NCI-H1417 (cell line): ENCODE data around the gene SPOCK1.

ENCODE experiments used
- DNase-seq, 3 experiments: peaks; one replicate each; lab custom pipeline; 2025; lab: John Stamatoyannopoulos, UW

SPOCK1 gene

DNA sequence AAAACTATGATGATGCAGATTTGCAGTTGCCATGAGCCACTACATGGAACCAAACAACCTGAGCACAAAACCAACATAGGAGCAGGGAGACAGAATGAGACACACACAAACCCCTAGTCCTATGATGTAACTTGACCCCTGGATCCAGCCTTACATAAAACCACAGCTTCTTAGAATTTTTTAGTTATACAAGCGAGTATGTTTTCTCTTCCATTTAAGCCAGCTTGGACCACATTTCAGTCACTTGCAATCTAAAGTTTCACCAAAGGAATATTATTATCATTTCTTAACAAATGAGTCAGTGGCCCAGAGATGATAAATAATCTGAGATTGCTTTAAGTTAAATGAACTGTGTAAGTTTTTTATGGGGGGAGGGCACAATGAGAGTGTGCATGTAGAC lies 6.8 kb downstream of the SPOCK1 start:
- DNase-seq = no peak

DNA sequence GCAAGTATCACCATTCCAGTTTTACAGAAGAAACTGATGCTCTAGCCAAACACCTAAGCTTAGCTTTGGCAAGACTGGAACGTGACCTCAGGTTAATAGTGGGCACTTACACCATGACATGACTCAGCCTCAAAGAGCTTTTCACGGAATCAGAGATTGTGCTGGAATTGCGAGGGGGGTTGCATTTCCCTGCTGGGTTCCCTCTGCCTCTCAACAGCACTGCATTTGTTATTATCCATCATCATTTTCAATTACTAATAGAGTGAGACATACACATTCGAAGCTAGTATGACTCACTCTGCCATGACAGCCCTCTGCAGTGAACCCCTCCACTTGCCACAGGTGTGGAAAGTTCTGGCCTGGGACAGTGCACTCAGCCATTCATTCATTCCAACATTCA lies 8.0 kb downstream of the SPOCK1 start:
- DNase-seq = no peak

DNA sequence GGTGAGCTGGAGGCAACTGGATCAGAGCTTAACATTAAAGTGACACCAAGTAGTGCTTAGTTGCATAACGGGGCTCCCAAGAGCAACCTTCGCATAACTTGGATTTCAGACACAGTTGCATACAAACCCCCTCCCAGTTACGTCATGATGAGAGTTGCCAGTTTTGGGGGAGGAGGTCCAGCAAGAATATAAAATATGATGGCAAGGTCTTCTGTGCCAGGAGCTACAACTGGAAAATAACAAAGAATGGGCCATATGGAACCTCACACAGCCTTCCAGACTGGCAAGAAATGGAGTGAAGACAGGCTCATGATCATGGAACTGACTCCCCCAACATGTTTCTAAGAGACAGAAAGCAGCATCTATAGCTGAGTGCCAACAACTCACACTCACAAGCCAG lies 8.5 kb downstream of the SPOCK1 start:
- DNase-seq = no peak

GRCh38 chr5:137488974-137489373 lies 10.2 kb downstream of the SPOCK1 start:
- DNase-seq = no peak

DNA sequence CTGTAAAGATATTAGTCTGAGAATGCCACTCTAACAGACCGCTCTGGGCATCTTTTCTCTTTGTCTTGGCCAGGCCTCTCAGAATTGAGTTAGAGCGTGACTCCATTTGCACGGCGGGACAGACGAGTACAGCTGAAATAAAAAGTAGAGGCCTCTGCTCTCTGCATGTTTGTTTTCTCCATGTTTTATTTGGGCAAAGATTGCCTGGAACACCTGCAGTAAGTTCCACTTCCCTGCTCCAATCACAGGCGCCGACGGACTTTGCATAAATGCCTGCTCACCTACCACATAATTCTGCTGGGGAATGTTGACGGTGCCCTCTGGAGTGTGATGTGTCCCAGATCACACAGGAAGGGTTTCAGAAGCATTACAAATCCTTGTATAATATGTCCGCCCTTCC lies 10.6 kb downstream of the SPOCK1 start:
- peak in 1 of 3 experiments; percentile 71 for DNase-seq

- DNase-seq = no peak
Observed at GRCh38 chr5:137487600-137487999, 11.5 kb downstream of the SPOCK1 start.

DNA sequence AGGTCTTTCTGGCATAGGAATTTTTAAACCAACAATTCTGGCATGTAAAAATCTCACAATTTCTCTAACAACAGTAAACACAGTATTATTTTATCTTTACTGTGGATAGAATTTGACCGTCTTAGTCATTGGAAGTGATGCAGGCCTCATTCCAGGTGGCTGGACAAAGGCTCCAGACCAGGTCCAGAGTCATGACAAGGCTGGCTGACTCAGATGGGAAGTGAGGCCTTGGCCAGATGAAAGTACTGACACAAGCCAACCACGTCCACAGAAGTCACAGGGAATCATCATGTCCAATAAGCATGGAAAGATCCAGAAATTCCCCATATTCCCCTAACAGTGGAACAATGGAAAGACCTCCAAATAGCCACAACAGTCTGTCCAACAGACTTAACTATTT lies 12.4 kb downstream of the SPOCK1 start:
- DNase-seq = no peak

DNA sequence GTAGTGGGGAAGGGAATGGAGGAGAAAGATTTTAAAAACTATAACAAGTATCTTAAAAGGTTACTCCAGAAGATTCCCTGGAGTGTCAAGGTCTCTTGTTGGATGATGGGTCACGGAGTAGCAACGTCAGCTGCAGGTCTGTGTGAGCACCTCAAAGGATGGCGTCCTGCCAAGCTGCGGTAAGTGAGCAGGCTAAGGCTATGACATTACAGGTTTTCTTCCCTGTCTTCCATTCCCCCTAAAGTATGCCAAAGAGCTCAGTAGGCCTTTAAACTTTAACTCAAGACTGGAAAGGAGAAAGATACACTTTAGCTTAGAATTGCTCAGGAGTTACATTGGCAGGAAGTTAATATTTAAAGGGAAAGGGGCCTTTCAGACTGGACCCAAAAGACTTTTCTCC lies 17.5 kb downstream of the SPOCK1 start:
- no peak for DNase-seq

GRCh38 chr5:137478043-137478442 lies 21.1 kb downstream of the SPOCK1 start:
- DNase-seq = no peak

DNA sequence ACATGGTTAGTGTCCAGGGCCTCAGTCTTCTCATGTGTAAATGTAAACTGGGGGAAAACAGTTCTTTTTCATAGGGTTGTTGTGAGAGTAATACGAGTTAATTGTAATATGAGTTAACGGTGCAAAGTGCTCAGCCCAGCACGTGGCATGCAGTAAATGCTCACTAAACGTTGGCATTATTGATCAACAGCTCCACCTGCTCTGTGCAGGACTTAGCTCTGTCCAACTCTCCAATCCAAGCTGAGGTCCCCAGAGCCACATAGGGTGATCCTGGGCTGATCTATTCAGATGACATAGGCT lies 28.3 kb downstream of the SPOCK1 start:
- no peak for DNase-seq

- DNase-seq = no peak
Observed at GRCh38 chr5:137470111-137470920, 28.8 kb downstream of the SPOCK1 start.

- no peak for DNase-seq
Observed at GRCh38 chr5:137466889-137467288, 32.2 kb downstream of the SPOCK1 start.

- DNase-seq = no peak
Observed at GRCh38 chr5:137465930-137466329, 33.2 kb downstream of the SPOCK1 start.

GRCh38 chr5:137462816-137463520 lies 36.2 kb downstream of the SPOCK1 start:
- no peak for DNase-seq

DNA sequence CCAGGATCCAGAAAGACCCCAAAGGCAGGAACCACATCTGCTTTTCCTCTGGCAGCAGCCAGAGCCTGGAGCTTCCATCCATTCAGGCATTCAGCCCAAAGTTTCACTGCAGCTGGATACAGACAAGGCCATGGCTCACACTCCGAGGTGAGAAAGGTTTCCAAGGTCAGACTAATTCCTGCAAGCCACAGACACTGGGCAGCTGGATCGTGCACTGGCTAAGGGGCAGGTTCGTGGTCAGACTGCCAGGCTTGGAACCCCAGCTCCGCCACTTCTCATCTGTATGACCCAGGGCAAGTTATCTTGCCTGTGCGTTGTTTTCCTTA lies 36.9 kb downstream of the SPOCK1 start:
- no peak for DNase-seq

DNA sequence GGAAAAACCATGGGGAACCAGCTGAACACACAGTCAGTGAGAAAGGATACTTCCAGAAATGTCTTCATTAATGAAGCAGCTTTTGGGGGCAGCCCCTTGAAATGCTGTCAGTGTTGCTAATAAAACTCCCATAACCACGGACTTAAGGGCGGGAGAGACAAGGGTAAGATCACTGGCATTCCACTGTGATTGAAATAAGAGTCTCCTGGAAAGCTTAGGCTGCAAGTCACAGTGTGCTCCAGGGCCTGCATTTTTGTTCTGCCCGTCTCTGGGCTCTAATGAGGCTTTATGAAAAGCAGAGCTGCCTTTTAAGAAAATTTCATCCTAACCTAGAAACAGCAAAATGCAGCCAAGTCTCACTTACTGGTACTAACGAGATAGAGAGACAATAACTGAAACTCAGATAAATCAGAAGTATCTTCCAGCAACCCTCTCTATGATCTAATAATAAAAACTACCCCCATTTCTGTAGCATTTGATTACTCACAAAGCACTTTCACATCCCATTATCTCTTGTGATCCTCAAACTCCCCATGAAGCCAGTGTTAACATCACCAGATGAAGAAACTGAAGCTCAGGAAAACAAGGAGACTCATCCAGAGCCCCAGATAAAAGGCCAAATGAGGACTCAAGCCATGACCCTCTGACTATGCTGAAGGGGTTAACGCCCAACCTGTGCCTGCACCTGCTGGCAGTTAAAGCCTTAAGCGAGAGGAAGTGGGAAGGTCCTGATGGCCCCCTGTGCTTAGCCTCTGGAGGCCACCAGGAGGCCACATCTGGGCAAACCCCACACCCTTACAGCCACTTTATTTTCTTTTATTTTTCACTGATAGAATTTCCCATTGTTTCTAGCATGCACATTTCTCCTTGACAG lies 37.5 kb downstream of the SPOCK1 start:
- DNase-seq = peak in 1 of 3 experiments; percentile 27

DNA sequence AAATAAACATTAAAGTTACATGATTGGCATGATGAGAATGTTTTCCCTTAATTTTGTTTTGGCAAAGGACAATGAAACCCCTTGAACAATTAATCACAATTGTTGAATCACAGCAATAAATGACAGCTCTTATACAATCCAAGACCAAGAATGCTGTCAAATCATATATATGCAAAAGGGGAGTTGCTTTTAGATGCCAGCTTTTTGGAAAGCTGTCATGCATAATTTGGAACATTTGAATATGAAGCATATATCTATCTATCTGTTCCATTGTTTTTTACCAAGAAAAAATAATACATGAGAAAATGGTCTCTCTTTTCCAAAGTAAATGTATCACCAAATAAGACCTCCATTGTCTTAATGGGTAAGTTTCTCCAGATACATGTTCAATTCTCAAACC lies 44.5 kb downstream of the SPOCK1 start:
- no peak for DNase-seq

DNA sequence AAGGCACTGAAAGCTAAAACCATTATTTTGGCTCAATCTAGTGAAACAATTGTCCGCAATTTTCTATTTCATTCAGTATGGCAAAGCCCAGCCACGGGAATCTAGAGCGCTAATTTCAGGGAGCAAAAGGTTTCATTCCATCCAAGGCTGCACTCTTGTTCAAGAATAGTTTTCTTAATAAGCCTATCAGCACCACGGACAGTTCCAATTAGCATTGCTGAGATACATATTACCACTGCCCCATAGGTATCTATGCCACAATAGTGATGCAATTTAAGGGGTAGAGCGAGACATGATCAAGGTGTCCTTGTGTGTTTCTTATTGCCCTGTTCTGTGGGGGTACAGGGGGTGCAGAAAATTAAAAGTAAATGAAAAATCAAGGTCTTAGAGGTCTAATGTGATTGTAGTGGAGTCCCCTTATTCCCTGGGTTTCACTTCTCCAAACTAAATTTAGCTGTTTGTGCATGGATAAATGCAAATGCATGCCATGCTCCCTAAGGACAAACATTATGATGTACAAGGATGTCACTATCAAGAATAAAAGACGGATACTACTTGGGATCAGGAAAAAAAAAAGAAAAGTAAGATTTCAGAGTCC lies 45.5 kb downstream of the SPOCK1 start:
- no peak for DNase-seq

GRCh38 chr5:137450759-137451158 lies 48.4 kb downstream of the SPOCK1 start:
- DNase-seq = no peak

DNA sequence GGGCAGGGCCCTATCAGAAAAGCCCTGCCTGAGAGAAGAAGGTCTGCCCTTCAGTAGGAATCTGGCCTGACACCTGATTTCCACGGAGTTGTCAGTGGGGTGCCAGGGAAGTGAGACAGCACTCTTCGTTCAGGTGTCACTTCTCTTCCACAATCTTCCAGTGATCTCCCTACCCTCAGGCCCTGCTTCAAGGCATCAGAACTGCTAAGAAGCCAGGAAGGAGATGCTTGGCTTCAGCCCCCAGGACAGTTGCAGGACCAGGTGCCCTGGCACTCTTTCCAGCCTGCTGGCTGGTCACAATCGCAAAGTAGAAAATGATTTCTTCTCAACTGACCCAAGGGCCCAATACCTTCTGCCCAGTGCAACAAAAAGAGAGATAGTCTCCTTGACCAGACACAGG lies 50.3 kb downstream of the SPOCK1 start:
- DNase-seq = no peak

- DNase-seq = no peak
Observed at GRCh38 chr5:137446615-137447014, 52.5 kb downstream of the SPOCK1 start.

DNA sequence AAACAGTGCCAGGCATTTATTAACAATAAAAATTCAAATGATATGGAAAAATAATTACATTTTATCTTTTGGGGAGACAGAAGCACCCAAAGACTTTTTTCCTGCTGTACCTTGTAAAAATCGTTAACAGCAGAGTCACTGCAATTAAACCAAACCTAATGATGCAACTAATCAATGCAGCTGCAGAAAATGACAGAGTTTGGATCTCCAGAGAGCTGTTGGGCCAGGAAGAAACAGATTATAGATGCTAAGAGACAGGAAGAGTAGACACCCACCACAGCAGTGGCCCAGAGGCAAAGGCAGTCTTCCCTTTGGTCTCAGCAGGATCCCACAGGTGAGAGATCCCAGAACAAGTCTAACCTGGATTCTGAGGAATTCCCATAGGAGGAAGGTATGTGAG lies 53.0 kb downstream of the SPOCK1 start:
- DNase-seq = no peak

- peak in 2 of 3 experiments; percentile 7 to 68 for DNase-seq
Observed at GRCh38 chr5:137442660-137443059, 56.5 kb downstream of the SPOCK1 start.
